ENCODE measurements around the gene ADISSP.
A peak's percentile ranks its signal among the peaks of the same experiment; 100 is the strongest.

Gene ADISSP

GRCh38 chr20:3711484-3711941, 56.0 kb downstream of the ADISSP start:
- no peak for DNase-seq

- peak; percentile 36 for DNase-seq
Measured at GRCh38 chr20:3710703-3711483, 56.7 kb downstream of the ADISSP start.

GRCh38 chr20:3710011-3710466, 57.5 kb downstream of the ADISSP start:
- no peak for DNase-seq

GRCh38 chr20:3707508-3707899, 60.0 kb downstream of the ADISSP start:
- DNase-seq: no peak

- no peak for DNase-seq
Measured at GRCh38 chr20:3706774-3707507, 60.6 kb downstream of the ADISSP start.

GRCh38 chr20:3705970-3706739, 61.4 kb downstream of the ADISSP start:
- DNase-seq: no peak

GRCh38 chr20:3705491-3705969, 62.0 kb downstream of the ADISSP start:
- no peak for DNase-seq

- no peak for DNase-seq
Measured at GRCh38 chr20:3704087-3704486, 63.5 kb downstream of the ADISSP start.

Data from GOT3 (cell line).